HG03432 (cell line): ENCODE results near the gene INO80D.
"Not testable (repeated sequence)": the region's sequence is repeated elsewhere in the genome, so short reads cannot be mapped to it uniquely, and the experiment has no call there.

ENCODE experiments used
- ATAC-seq: cut with Tn5 transposase; IDR thresholded peaks from one replicate; pipeline ENCODE4 v1.9.1; 2021; ENCODE audit warnings: mild to moderate bottlenecking, moderate library complexity; ENCODE audit not compliant: unreplicated experiment

INO80D gene

DNA sequence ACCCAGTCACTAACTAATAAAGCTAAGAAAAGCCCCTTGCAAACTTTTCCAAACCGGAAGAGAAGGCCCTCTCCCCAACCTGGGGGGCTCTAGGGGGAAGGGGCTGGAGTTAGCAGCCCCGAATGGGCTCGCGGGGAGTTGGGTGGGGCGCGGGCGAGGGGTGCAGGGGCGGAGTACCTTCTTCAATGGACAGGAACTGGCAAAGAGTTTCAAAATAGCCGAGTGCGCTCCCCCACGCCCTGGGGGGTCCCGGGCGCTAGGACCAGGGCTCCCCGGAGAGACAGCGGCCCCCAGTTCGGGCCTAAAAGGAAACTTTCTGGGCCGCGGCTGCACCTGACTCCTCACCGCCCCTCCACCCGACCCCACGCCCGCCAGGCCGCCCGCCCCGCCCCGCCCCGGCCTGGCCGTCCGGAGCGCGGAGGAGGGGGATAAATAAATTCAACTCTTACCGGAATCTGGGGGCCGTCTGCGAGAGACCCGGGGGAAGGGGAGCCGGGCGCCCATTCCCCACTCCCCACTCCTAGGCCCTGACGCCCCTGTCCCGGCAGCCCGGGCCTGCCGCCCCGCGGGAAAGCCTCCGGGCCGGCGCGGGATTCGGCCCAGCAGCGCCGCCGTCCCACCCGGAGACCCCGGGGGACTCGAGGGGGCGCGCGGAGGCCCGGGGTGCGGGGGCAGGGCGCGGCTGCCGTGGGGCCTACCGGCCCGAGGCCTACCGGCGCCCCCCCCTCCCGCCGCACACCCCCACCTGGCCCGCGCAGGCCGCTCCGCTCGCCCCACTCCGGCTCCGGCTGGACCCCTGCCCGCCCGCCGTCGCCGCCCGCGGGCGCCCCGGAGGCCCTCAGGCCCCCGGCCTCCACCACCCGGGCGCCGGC lies 868 bp downstream of the INO80D start:
- ATAC-seq = peak; percentile 32

DNA sequence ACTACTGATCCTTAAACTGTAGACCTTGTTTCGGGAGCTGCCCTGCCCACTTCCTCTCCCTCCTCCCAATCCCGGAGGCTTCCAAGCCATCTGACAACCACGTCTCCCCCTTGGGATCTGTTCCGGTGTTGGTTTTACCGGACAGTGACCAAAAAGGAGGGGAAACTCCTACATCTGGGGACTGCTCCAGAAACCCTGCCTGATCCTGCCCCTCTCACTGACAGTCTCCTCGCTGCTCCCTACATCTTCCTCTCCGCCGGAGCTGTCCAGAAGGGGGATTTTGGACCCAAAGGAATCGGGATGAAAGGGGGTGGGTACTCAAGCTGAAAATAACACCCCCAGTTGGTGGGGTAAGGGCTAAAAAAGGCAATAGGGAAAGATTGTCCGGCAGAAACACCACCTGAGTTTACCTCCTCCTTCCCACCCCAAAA lies 1.5 kb downstream of the INO80D start:
- ATAC-seq = no peak

DNA sequence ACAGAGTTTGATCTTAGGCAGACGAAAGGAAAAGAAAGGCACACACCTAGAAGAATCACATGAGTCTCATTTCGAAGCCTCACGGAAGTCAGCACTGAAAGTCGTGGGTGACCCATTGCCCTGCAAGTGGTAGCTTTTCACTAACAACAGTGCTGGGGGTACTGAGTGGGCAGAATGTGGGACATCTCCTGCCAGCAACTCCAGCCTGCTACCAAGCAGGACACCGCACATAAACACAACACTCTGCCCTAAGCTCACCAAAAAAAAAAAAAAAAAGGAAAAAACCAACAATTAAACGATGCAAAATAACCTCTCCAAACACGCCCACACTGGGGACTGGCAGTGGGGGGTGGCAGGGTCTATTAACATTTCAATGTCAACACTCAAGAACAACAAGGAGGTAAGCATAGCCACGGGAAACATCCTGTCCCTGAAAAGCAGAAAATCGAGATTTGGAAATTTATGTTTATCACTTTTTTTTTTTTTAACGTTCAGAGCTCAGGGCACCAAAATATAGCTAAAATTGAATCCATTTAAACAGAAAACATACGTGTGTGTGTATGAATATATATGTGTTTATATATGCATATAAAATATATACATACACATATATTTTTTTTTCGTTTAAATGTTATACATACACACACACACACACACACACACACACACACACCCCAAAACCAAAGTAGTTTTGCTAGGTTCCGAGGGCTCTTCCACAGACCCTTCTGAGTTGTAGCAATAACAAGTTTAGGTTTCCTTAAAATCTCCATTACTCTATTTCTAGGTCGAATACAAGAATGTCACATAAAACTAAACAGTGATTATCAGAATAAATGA lies 2.2 kb downstream of the INO80D start:
- ATAC-seq = peak; percentile 19

DNA sequence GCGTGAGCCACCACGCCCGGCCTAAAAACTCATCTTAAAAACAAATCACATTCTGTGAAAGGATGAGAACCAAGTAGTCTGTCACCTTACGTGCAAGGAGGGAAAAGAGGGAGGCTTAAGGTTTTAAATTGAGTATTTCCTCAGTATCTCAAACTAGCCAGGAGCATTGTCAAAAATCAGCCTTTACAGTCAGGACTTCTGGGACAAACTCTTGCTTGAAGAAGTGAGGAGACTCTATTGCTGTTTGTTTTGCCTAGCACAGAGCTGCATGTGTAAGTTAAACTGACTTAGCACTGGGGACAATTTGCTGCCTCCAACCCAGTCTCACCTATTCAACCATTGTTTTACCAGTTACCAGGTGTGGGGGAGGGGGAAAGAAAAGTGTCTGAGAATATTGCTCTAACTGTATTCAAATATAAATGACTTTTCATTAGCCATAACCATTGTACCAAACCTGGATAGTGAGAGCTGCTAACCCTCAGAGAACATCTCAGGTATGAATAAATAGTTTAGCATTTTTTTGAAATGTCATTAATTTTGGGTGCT lies 3.6 kb downstream of the INO80D start:
- no peak for ATAC-seq

DNA sequence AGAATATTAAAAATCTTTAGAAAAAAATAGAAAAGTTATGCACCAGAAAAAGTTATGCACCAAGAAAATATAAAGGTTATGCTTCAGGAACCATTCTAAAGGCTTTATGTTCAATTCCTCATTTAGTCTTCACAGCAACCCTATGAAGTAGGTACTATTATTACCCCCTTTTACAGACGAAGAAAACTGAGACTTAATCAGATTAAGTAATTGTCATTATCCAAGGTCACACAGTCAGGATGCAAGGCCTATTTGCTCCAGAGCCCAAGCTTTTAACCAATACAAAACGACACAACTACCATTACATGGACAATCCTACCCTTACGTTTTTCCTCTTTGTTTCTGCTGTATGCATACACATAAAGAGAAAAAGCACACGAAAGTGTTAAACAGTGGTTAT lies 5.0 kb downstream of the INO80D start:
- no peak for ATAC-seq

DNA sequence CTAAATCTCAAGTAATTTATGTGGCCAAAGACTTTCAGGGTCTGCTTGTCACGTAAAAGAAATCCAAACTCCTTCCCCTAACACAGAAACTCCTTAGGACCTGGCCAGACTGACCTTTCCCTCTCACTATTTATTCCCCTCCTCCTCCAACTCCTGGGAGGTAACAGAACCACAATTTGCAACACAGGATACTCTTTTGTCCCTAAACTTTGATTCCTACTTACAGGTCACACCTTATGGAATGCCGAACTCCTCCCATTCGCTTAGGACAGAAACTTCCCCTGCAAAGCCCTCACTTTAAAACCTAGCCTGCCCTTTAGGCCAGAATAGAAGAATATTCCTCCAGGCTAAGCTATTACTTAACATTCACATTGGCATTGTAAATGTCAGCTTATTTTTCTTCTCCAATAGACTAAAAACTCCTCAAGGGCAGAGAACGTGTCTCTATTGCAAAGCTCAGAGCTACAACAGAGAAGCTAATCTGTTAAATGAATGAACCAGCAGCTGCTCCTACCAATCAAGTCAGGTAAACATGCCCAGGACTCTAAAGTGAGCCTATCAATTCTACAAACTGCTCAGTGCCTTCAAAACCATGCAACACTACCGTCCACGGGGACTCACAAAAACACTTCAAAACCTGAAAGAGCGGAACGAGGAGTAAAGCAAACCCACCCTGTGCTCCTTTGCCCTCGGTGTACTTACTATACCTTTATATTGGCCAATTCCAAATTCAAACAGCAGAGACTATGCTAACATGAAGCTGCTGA lies 6.1 kb downstream of the INO80D start:
- no peak for ATAC-seq

DNA sequence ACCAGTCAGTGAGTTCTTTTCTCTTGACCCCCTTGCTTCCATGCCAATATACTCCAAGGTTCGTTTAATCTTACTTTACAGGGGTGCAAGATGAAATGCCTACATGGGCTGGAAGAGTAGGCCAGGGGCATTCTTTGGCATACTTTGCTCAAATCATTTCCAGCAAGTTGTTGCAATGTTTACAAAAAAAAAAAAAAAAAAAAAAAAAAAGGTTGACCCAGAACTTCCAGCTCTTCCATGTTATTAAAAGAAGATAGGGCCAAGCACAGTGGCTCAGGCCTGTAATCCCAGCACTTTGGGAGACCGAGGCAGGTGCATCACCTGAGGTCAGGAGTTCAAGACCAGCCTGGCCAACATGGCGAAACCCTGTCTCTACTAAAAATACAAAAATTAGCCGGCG lies 8.1 kb downstream of the INO80D start:
- ATAC-seq = not testable (repeated sequence)

DNA sequence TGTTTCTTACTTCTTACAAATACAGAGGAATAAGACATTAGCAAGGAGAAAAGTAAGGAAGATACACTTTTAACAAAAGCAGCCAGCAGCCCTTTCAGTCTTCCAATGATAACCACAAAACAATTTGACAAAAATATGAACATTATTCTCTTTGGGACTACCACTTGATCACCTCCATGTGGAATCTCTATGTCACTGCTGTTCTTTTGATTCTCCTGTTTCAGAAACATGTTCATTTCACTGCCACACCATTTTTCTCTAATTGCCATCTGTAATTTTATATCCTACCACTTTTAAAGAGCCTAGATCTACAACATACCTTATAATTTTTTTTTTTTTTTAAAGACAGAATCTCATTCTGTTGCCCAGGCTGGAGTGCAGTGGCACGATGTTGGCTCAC lies 10.9 kb downstream of the INO80D start:
- no peak for ATAC-seq

DNA sequence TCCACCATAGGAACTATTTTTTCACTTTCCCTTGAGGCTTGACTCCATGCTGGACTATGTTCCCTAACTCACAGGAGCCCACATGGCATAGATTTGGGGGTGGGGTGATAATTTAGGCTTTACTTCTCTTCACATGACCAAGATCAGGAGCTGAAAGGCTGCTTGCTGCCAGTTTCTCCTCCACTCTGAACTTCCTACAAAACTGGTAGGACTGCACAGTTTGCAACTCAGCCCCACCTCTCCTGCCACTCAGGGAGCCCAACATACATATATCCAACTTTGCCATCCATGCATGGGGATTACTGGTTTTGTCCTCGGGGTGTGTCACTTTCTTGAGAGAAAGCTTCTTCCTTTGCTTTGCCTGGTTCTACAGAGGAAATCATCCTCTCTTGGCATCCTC lies 14.2 kb downstream of the INO80D start:
- ATAC-seq = no peak

DNA sequence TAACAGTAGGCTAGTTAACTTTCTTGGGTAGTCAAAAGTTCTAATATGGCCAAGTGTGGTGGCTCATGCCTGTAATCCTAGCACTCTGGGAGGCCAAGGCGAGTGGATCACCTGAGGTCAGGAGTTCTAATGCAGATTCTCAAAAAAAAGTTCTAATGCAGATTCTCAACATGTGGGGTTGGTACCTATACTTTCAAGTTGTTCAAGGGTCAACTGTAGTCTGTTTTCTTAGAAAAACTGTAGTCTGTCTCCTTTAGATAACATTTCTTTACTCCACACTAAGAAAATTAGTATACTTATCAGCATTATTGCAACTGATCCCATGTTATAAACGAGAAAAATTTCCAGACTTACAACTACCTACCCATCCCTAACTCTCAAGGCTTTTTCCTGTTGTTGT lies 16.6 kb downstream of the INO80D start:
- ATAC-seq = no peak

DNA sequence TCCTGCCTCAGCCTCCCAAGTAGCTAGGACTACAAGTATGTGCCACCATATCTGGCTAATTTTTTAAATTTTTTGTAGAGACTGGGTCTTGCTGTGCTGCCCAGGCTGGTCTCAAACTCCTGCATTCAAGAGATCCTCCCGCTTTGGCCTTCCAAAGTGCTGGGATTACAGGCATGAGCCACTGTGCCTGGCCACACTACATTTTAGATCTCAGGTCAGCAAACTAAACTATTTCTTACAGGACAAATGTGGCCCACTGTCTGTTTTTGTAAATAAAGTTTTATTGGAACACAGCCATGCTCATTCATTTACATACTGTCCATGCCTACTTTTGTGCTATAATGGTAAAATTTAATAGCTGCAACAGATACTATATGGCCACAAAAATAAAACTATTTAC lies 17.8 kb downstream of the INO80D start:
- ATAC-seq = no peak

DNA sequence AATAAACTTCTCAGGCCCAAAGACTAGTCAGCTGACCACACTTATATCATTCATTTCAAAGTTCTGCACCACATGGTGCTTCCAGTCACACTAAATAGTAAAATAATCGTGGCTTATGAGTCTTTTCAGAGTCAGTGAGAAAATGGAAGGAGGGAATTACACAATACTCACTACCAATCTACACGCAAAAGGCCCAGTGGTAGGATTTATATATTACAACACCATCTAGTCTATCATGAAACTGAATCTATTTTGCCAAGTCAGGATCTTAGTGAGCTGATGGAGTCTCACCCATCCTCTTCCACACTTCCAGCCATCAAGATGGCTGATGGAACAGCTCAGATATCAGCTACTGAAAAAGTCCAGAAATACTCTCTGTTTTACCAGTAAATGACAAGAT lies 21.9 kb downstream of the INO80D start:
- ATAC-seq = no peak

DNA sequence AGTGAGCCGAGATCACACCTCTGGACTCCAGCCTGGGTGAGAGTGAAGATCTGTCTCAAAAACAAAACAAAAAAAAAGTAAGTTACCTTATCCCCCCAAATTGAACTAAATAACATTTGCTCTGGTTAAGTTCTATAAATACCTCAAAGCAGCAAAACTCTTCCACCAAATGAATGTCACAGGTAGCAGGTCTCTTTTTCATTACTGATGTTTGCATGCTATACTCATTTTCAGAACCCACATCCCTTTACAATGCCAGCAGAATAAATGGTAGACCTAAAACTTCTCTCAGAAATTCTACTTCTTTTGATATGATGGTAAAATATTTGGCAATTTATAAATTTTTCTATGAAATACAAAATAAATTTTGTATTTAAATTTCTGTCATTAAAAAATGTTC lies 22.3 kb downstream of the INO80D start:
- no peak for ATAC-seq

DNA sequence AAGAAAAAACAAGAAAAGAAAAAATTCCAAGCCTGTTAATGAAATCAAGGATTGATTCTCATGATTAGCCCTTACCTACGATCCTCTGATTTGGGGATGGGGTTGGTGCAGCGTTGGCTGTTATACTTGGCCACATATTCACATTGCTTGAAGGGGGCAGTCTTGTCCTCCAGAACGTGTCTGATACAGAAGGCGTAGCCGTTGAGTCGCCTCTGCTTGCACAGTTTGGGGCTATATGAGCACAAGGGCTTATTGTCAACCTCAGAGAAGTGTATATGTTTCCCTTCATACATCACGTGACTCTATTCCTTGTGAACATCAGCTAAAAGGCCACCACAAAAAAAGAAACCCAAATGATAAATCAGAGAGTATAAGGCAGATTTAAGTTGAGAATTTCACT lies 23.2 kb downstream of the INO80D start:
- ATAC-seq = no peak

DNA sequence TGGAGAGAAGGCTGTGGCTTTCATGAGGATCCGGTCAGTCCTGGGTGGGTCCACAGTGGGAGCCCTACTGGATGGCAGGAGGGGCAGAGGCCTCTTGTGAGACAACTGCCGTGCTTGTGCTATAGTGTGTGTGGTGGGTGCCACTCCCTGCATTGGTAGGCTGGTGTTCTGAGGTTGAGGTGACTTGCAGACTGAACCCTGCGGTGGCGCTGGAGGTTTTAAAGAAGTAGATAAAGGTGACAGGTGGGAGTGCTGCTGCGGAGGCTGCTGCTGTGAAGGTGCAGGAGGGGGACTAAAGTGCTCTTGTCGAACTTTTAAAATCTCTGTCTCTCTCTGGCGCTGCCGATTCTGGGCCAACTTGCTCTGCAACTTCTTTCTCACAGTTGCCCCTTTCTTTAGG lies 29.7 kb downstream of the INO80D start:
- no peak for ATAC-seq

DNA sequence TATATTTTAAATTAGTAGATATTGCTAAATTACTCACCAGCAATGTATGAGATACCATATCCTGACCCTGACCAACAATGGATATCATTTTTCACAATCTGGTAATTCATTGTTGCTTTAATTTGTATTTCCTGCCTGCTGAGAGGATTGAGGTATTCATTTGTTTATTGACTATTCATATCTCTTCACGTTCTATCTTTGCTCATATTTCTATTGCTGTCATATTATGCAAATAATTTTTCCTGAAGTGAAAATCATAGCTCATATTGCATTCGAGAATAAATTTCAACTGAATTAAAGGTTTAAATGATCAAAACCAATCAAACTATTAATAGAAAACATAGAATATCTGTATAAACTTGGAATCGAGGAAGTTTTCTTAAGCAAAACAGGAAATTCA lies 31.0 kb downstream of the INO80D start:
- ATAC-seq = no peak

DNA sequence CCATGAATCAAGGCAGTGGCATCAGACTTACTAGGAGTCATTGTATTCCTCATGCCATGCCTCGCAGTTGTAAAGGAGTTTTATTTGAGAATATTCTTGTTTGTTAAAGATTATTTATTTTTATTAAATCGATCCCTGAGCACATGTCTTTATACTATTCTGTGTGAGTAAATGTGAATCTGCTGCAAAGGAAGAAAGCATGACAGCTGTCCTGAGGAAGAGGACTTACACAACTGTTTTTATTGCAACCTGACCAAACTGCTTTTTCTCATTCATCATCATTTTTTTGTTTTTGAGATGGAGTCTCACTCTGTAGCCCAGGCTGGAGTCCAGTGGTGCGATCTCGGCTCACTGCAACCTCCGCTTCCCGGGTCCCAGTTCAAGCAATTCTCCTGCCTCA lies 34.1 kb downstream of the INO80D start:
- no peak for ATAC-seq

DNA sequence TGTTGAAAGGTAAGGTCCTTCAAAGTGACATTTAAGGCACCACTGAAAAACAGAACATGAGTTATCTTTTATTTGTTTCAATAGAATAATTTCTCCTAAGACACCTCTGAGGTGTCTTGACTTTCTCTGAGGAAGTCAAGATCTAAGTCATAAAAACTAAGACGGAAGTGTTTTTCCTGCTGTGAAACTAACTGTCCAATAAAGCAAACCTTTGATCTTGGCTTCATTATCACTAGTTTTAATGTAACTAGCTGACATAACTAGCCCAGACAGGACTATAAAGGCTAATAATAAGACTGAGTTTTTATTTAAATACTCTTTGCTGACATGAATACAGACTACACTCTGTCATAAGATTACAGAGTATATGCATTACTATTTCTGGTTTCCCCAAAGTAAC lies 36.6 kb downstream of the INO80D start:
- no peak for ATAC-seq

DNA sequence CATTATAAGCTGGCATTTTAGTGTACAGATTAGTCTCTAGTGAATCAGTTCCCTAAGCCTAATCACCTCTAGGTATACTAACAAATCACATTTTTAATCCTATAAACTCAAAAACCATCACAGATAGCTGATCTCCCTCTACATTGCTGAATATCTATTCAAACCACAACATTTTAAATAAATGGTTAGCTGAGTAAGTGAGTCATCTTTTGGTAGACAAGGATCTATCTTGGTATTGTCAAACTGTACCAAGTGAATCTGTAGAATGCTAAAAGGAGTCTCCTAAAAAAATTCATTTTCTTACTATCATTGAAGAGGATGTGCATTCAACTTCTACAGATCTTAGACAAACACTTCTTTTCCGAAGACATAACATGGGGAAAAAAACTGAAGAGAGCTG lies 40.7 kb downstream of the INO80D start:
- no peak for ATAC-seq

DNA sequence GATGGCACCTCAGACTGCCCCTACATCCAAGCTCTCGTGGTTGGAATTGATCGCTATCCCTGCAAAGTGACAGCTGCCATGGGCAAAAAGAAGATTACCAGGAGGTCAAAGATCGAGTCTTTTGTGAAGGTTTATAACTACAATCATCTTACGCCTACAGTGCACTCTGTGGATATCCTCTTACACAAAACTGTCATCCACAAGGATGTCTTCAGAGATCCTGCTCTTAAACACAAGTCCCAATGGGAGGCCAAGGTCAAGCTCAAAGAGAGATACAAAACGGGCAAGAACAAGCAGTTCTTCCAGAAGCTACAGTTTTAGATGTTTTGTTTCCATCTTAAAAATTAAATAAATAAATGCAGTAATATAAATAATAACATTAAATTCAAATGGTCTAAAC lies 45.4 kb downstream of the INO80D start:
- no peak for ATAC-seq

DNA sequence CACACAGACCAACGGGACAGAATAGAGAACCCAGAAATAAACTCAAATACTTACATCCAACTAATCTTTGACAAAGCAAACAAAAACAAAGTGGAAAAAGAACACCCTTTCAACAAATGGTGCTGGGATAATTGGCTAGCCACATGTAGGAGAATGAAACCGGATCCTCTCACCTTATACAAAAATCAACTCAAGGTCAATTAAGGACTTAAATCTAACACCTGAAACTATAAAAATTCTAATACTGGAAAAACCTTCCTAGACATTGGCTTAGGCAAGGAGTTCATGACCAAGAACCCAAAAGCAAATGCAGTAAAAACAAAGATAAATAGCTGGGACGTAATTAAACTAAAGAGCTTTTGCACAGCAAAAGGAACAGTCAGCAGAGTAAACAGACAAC lies 50.6 kb downstream of the INO80D start:
- not testable (repeated sequence) for ATAC-seq
